T follicular helper cell (primary cell): ENCODE measurements around the gene CD3E.
A peak's percentile ranks its signal among the peaks of the same experiment; 100 is the strongest.
"Not testable (repeated sequence)": the region's sequence is repeated elsewhere in the genome, so short reads cannot be mapped to it uniquely, and the experiment has no call there.

Experiments
- DNase-seq: peaks from one replicate; pipeline ENCODE4 v3.0.0-alpha.2; 2020; ENCODE audit warnings: low read depth

The CD3E gene

GRCh38 chr11:118290923-118291322, 13.6 kb upstream of the CD3E start:
- no peak for DNase-seq

- no peak for DNase-seq
These were observed 12.9 kb upstream of the CD3E start for GRCh38 chr11:118291477-118292135.

- DNase-seq = no peak
These were observed 10.5 kb upstream of the CD3E start for GRCh38 chr11:118294053-118294452.

GRCh38 chr11:118295199-118295598, 9.3 kb upstream of the CD3E start:
- DNase-seq = no peak

GRCh38 chr11:118295815-118296454, 8.6 kb upstream of the CD3E start:
- DNase-seq = no peak

GRCh38 chr11:118301600-118302195, 2.8 kb upstream of the CD3E start:
- no peak for DNase-seq

- DNase-seq = no peak
These were observed 333 bp upstream of the CD3E start for GRCh38 chr11:118304227-118304567.

GRCh38 chr11:118305726-118306125, 1.2 kb downstream of the CD3E start:
- DNase-seq = peak; percentile 33

GRCh38 chr11:118306556-118306955, 2.0 kb downstream of the CD3E start:
- no peak for DNase-seq

GRCh38 chr11:118308995-118309528, 4.5 kb downstream of the CD3E start:
- not testable (repeated sequence) for DNase-seq

- DNase-seq = no peak
These were observed 5.7 kb downstream of the CD3E start for GRCh38 chr11:118310271-118310670.

- DNase-seq = no peak
These were observed 6.4 kb downstream of the CD3E start for GRCh38 chr11:118310781-118311485.

GRCh38 chr11:118311518-118311917, 7.0 kb downstream of the CD3E start:
- no peak for DNase-seq

- no peak for DNase-seq
These were observed 7.8 kb downstream of the CD3E start for GRCh38 chr11:118312328-118312727.

- DNase-seq = no peak
These were observed 8.7 kb downstream of the CD3E start for GRCh38 chr11:118313242-118313641.

GRCh38 chr11:118314988-118315411, 10.5 kb downstream of the CD3E start:
- DNase-seq = no peak

GRCh38 chr11:118318124-118318523, 13.6 kb downstream of the CD3E start:
- no peak for DNase-seq

- no peak for DNase-seq
These were observed 14.2 kb downstream of the CD3E start for GRCh38 chr11:118318581-118319336.

GRCh38 chr11:118319337-118319707, 14.8 kb downstream of the CD3E start:
- no peak for DNase-seq

GRCh38 chr11:118320515-118320914, 16.0 kb downstream of the CD3E start:
- no peak for DNase-seq

- no peak for DNase-seq
These were observed 17.0 kb downstream of the CD3E start for GRCh38 chr11:118321386-118322082.
